Hepatocyte (in vitro differentiated cells): ENCODE measurements around the gene PINLYP. TPM values are rescaled to one million over a fixed set of nuclear protein-coding genes. Genes with fewer than 3 reads are reported as not detected.

Experiments
- DNase-seq: peaks from one replicate; pipeline ENCODE4 v3.0.0-alpha.2; 2016; ENCODE audit warnings: low spot score
- H2AFZ ChIP-seq: fragments of 200-600 bp; sonication (generic); 2 replicates; pipeline ENCODE4 v1.6.0; 2016; ENCODE audit warnings: antibody characterized with exemption, mild to moderate bottlenecking
- H3K27ac ChIP-seq: fragments of 200-600 bp; sonication (generic); 2 replicates; pipeline ENCODE4 v1.5.1; 2016; ENCODE audit warnings: mild to moderate bottlenecking
- H3K27me3 ChIP-seq: fragments of 200-600 bp; sonication (generic); 2 replicates; pipeline ENCODE4 v1.6.1; 2016
- H3K36me3 ChIP-seq: fragments of 200-600 bp; sonication (generic); replicated peaks from 2 replicates; pipeline ENCODE4 v1.5.1; 2016; ENCODE audit warnings: low read depth; ENCODE audit not compliant: insufficient read depth
- H3K4me1 ChIP-seq: fragments of 200-600 bp; sonication (generic); 2 replicates; pipeline ENCODE4 v1.5.1; 2016; ENCODE audit warnings: mild to moderate bottlenecking, moderate library complexity; ENCODE audit not compliant: insufficient read depth
- H3K4me2 ChIP-seq: fragments of 200-600 bp; sonication (generic); 2 replicates; pipeline ENCODE4 v1.6.0; 2016
- H3K4me3 ChIP-seq: fragments of 200-600 bp; sonication (generic); 2 replicates; pipeline ENCODE4 v1.5.1; 2016; ENCODE audit warnings: mild to moderate bottlenecking
- H3K79me2 ChIP-seq: fragments of 200-600 bp; sonication (generic); 2 replicates; pipeline ENCODE4 v1.6.0; 2017; ENCODE audit warnings: mild to moderate bottlenecking
- H3K9me2 ChIP-seq: fragments of 200-600 bp; sonication (generic); replicated peaks from 2 replicates; pipeline ENCODE4 v1.6.0; 2017; ENCODE audit warnings: mild to moderate bottlenecking; ENCODE audit not compliant: insufficient read depth
- H3K9me3 ChIP-seq: fragments of 200-600 bp; sonication (generic); 2 replicates; pipeline ENCODE4 v1.5.1; 2016; ENCODE audit warnings: low read depth, mild to moderate bottlenecking
- H4K20me1 ChIP-seq: fragments of 200-600 bp; sonication (generic); 2 replicates; pipeline ENCODE4 v1.6.0; 2016; ENCODE audit warnings: mild to moderate bottlenecking; ENCODE audit not compliant: insufficient read depth, poor library complexity, severe bottlenecking
- EZH2 ChIP-seq: fragments of 200-600 bp; sonication (generic); IDR thresholded peaks from 2 replicates; pipeline ENCODE4 v1.6.1; 2016; ENCODE audit warnings: antibody characterized with exemption, mild to moderate bottlenecking, borderline replicate concordance
- EZH2phosphoT487 ChIP-seq: fragments of 200-600 bp; sonication (generic); IDR thresholded peaks from one replicate; pipeline ENCODE4 v1.6.1; 2018; ENCODE audit warnings: antibody characterized with exemption, mild to moderate bottlenecking, low read depth, moderate library complexity; ENCODE audit not compliant: unreplicated experiment, severe bottlenecking
- WGBS: methylation state at CpG from one replicate; pipeline ENCODE4 v1.1.6; 2016; ENCODE audit warnings: low lambda C conversion rate; ENCODE audit errors: missing lambda C conversion rate; 5-methylcytosine and 5-hydroxymethylcytosine counted together
- polyA plus RNA-seq: library from polyadenylated mRNA; unstranded; fragments of >200 nt; fragmentation: Nextera tagmentation; extraction: Ambion mirVana; gene quantifications from 2 replicates; pipeline ENCODE4 v1.2.1, GENCODE V29; 2016
- total RNA-seq: library from RNA; depleted of rRNA; stranded (reverse); fragments of >200 nt; gene quantifications from 2 replicates; pipeline ENCODE4 v1.2.3, GENCODE V29; 2014
- TF ChIP-seq, protein P1 (sequence below): fragments of 200-600 bp; sonication (generic); IDR thresholded peaks from 2 replicates; pipeline ENCODE4 v1.5.1; 2016; ENCODE audit warnings: antibody characterized with exemption, mild to moderate bottlenecking; ENCODE audit not compliant: poor library complexity

Gene PINLYP
- total and polyA plus RNA-seq, 2 experiments from 2014 or later: 4.6 to 11.4 TPM

DNA sequence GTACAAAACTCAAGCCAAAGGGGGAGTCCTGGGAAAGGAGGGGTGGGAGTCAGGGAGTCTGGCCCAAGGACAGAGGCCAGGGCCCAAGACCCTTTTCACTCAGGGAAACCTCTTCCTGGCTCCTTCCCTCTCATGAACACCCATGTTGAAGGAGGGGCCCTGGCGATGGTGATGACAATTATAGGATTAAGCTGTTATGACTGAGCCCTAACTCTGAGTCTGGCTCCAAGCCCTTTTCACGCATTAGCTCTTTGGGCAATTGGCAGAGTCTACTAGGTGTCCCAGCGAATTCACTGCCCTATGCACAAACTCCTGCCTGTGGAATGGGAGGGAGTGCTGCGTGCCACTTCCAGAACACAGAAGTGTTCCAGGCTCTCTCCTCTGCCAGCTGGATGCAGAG, 21.9 kb upstream of the PINLYP start:
- TF ChIP-seq EZH2 (no peak), EZH2phosphoT487 (no peak)
- TF ChIP-seq, protein P1, sequence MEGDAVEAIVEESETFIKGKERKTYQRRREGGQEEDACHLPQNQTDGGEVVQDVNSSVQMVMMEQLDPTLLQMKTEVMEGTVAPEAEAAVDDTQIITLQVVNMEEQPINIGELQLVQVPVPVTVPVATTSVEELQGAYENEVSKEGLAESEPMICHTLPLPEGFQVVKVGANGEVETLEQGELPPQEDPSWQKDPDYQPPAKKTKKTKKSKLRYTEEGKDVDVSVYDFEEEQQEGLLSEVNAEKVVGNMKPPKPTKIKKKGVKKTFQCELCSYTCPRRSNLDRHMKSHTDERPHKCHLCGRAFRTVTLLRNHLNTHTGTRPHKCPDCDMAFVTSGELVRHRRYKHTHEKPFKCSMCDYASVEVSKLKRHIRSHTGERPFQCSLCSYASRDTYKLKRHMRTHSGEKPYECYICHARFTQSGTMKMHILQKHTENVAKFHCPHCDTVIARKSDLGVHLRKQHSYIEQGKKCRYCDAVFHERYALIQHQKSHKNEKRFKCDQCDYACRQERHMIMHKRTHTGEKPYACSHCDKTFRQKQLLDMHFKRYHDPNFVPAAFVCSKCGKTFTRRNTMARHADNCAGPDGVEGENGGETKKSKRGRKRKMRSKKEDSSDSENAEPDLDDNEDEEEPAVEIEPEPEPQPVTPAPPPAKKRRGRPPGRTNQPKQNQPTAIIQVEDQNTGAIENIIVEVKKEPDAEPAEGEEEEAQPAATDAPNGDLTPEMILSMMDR: no peak
- Histone ChIP-seq H3K4me3 (no peak overlapping the region), H3K4me2 (no peak overlapping the region), H3K27ac (no peak overlapping the region), H2AFZ (no peak overlapping the region), H4K20me1 (no peaks in the 10 kb centered on the region), H3K4me1 (no peaks in the 10 kb centered on the region), H3K36me3 (no peaks in the 10 kb centered on the region), H3K79me2 (no peaks in the 10 kb centered on the region), H3K9me2 (no peaks in the 10 kb centered on the region), H3K27me3 (no peaks in the 10 kb centered on the region), H3K9me3 (no peaks in the 10 kb centered on the region)
- WGBS: 95% methylated on average over 4 of the region's 4 CpGs
- no peak for DNase-seq

DNA sequence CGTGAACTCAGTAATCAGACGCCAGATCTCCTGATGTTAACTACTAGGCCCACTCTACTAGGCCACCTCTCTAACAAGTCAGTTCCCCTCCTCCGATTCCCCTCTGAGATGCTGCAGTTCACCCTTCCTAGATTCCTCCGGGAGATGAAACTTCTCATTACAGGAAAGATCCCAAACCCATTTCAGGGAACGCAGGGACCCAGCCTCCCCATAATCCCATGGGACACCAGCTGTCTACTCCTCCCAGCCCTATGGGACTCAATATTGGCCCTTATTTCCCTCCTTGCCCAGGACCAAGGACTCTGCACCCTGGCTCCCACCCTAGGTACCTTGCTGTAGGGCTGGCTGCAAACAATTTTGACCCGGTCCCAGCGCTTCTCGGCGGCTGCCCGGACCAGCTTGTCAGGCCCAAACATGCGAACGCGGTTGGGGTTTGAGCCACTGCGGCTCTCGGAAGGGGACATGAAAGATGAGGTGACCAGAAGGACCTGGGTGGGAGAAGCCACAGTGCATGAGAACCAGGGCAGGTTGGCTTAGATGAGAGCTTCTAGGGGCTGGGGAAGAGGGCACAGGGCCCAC, 21.2 kb upstream of the PINLYP start:
- Histone ChIP-seq H3K27ac (no peak overlapping the region), H4K20me1 (no peaks in the 10 kb centered on the region), H3K4me1 (no peaks in the 10 kb centered on the region), H3K27me3 (no peaks in the 10 kb centered on the region), H3K36me3 (no peaks in the 10 kb centered on the region), H3K9me2 (no peaks in the 10 kb centered on the region), H3K79me2 (no peaks in the 10 kb centered on the region), H3K4me2 (no peak overlapping the region), H2AFZ (no peak overlapping the region), H3K4me3 (no peak overlapping the region), H3K9me3 (no peaks in the 10 kb centered on the region)
- TF ChIP-seq, protein P1: no peak
- TF ChIP-seq EZH2phosphoT487: no peak
- TF ChIP-seq EZH2: no peak
- WGBS: 96% methylated on average over 15 of the region's 15 CpGs
- DNase-seq: no peak

DNA sequence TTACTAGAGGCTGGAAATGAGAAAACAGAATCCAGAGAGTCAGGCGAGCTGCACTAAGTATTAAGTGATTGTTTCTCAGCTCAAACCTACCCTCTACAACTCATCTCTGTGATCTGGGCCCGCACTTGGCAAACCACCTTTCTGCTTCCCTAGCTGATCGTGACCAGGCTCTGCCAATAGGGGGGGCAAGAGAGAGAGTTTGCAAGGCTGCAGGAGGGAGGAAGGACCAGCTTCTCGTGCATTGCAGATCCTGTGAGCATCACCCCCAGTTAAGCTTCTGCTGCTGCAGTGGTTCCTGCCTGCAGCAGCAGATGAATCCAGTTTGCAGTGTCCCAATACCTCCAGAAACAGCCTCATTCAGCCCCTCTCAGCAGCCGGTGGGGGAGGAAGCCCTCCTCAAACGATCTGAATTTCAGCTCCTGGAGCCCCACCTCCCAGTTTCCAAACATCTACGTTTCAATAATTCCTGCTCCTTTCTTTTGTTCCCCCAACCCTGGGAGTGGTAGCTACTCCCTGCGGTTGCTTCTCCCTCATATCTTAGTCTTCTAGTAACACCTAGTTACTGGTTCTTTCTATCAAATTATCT, 20.3 kb upstream of the PINLYP start:
- peak; percentile 83 for DNase-seq
- no peaks in the 10 kb centered on the region for H3K79me2 ChIP-seq
- H3K9me3 ChIP-seq: no peaks in the 10 kb centered on the region
- H3K4me2 ChIP-seq: no peak overlapping the region
- no peak overlapping the region for H3K4me3 ChIP-seq
- no peaks in the 10 kb centered on the region for H3K27me3 ChIP-seq
- no peak overlapping the region for H3K27ac ChIP-seq
- H3K36me3 ChIP-seq: no peaks in the 10 kb centered on the region
- TF ChIP-seq, protein P1: peak; percentile 63
- TF ChIP-seq EZH2phosphoT487: no peak
- no peak for TF ChIP-seq EZH2
- H3K4me1 ChIP-seq: no peaks in the 10 kb centered on the region
- no peaks in the 10 kb centered on the region for H4K20me1 ChIP-seq
- H2AFZ ChIP-seq: no peak overlapping the region
- H3K9me2 ChIP-seq: no peaks in the 10 kb centered on the region
- WGBS: 44% methylated on average over 8 of the region's 8 CpGs
